IPS-20b (cell line): ENCODE measurements around the gene TNS3.

Source experiments
- H3K27ac ChIP-seq: one replicate; pipeline ENCODE4 v1.5.1; 2013; ENCODE audit warnings: low read length
- H3K27me3 ChIP-seq: 2 replicates; pipeline ENCODE4 v1.6.1; 2013; ENCODE audit warnings: mild to moderate bottlenecking, low read length, inconsistent platforms; ENCODE audit not compliant: insufficient read depth
- H3K36me3 ChIP-seq: 2 replicates; pipeline ENCODE4 v1.6.1; 2013; ENCODE audit warnings: low read depth, mild to moderate bottlenecking, inconsistent platforms, low read length, moderate library complexity; ENCODE audit not compliant: insufficient read depth
- H3K4me1 ChIP-seq: 2 replicates; pipeline ENCODE4 v1.6.1; 2013; ENCODE audit warnings: mild to moderate bottlenecking, control low read depth, inconsistent platforms, low read length, moderate library complexity; ENCODE audit not compliant: insufficient read depth
- H3K4me3 ChIP-seq: 2 replicates; pipeline ENCODE4 v1.5.1; 2013; ENCODE audit warnings: mild to moderate bottlenecking, low read length, inconsistent platforms
- H3K9ac ChIP-seq: 2 replicates; pipeline ENCODE4 v1.6.1; 2013; ENCODE audit warnings: low read depth, mild to moderate bottlenecking, inconsistent platforms, low read length, moderate library complexity
- H3K9me3 ChIP-seq: 2 replicates; pipeline ENCODE4 v1.6.1; 2013; ENCODE audit warnings: mild to moderate bottlenecking, low read depth, low read length, inconsistent platforms; ENCODE audit not compliant: insufficient read depth

The TNS3 gene

GRCh38 chr7:47488969-47489342, 93.0 kb downstream of the TNS3 start:
- Histone ChIP-seq H3K9me3 (no peaks in the 10 kb centered on the region), H3K36me3 (no peaks in the 10 kb centered on the region), H3K27ac (no peak overlapping the region), H3K9ac (no peak overlapping the region), H3K27me3 (peaks cover 12% of the 10 kb centered on the region), H3K4me3 (no peak overlapping the region), H3K4me1 (peaks cover 23% of the 10 kb centered on the region; the same call in 1 of the 2 replicates)

GRCh38 chr7:47488201-47488968, 93.5 kb downstream of the TNS3 start:
- peaks cover 18% of the 10 kb centered on the region for H3K27me3 ChIP-seq
- no peaks in the 10 kb centered on the region for H3K9me3 ChIP-seq
- H3K4me3 ChIP-seq, result no peak overlapping the region
- no peak overlapping the region for H3K27ac ChIP-seq
- H3K4me1 ChIP-seq, result peaks cover 23% of the 10 kb centered on the region; the same call in 1 of the 2 replicates
- H3K9ac ChIP-seq, result no peak overlapping the region
- no peaks in the 10 kb centered on the region for H3K36me3 ChIP-seq

GRCh38 chr7:47485640-47486435, 96.1 kb downstream of the TNS3 start:
- H3K4me1 ChIP-seq, result peaks cover 27% of the 10 kb centered on the region

GRCh38 chr7:47484923-47485639, 96.8 kb downstream of the TNS3 start:
- Histone ChIP-seq H3K27me3 (peaks cover 49% of the 10 kb centered on the region), H3K36me3 (no peaks in the 10 kb centered on the region), H3K9ac (no peak overlapping the region), H3K4me3 (no peak overlapping the region), H3K4me1 (peaks cover 34% of the 10 kb centered on the region), H3K27ac (no peak overlapping the region), H3K9me3 (no peaks in the 10 kb centered on the region)

More at GRCh38 chr7:47485640-47486435, 96.1 kb downstream of the TNS3 start:
- H3K27ac ChIP-seq, result no peak overlapping the region
- H3K9me3 ChIP-seq, result no peaks in the 10 kb centered on the region
- no peak overlapping the region for H3K9ac ChIP-seq
- peaks cover 42% of the 10 kb centered on the region for H3K27me3 ChIP-seq
- no peaks in the 10 kb centered on the region for H3K36me3 ChIP-seq
- no peak overlapping the region for H3K4me3 ChIP-seq

GRCh38 chr7:47484457-47484856, 97.5 kb downstream of the TNS3 start:
- Histone ChIP-seq H3K4me1 (peaks cover 40% of the 10 kb centered on the region), H3K4me3 (no peak overlapping the region), H3K9ac (no peak overlapping the region)

GRCh38 chr7:47483604-47484273, 98.2 kb downstream of the TNS3 start:
- H3K36me3 ChIP-seq, result no peaks in the 10 kb centered on the region
- H3K4me1 ChIP-seq, result peaks cover 33% of the 10 kb centered on the region
- no peak overlapping the region for H3K9ac ChIP-seq
- H3K27ac ChIP-seq, result no peak overlapping the region
- no peak overlapping the region for H3K4me3 ChIP-seq
- H3K27me3 ChIP-seq, result peaks cover 61% of the 10 kb centered on the region
- no peaks in the 10 kb centered on the region for H3K9me3 ChIP-seq

More at GRCh38 chr7:47484457-47484856, 97.5 kb downstream of the TNS3 start:
- Histone ChIP-seq H3K27me3 (peaks cover 55% of the 10 kb centered on the region), H3K9me3 (no peaks in the 10 kb centered on the region), H3K36me3 (no peaks in the 10 kb centered on the region), H3K27ac (no peak overlapping the region)

GRCh38 chr7:47482013-47482875, 99.7 kb downstream of the TNS3 start:
- H3K4me1 ChIP-seq, result peaks cover 24% of the 10 kb centered on the region
- no peak overlapping the region for H3K9ac ChIP-seq
- H3K27ac ChIP-seq, result no peak overlapping the region

GRCh38 chr7:47481541-47482012, 100.3 kb downstream of the TNS3 start:
- Histone ChIP-seq H3K4me1 (peaks cover 24% of the 10 kb centered on the region), H3K4me3 (peak overlapping the region; percentile 44; the same call in 1 of the 2 replicates), H3K27ac (no peak overlapping the region), H3K9ac (no peak overlapping the region), H3K9me3 (no peaks in the 10 kb centered on the region), H3K36me3 (no peaks in the 10 kb centered on the region), H3K27me3 (peaks cover 64% of the 10 kb centered on the region)

More at GRCh38 chr7:47482013-47482875, 99.7 kb downstream of the TNS3 start:
- no peaks in the 10 kb centered on the region for H3K36me3 ChIP-seq
- no peaks in the 10 kb centered on the region for H3K9me3 ChIP-seq
- H3K27me3 ChIP-seq, result peaks cover 64% of the 10 kb centered on the region
- no peak overlapping the region for H3K4me3 ChIP-seq

GRCh38 chr7:47480576-47481538, 101.1 kb downstream of the TNS3 start:
- no peaks in the 10 kb centered on the region for H3K9me3 ChIP-seq
- H3K27ac ChIP-seq, result no peak overlapping the region
- peak overlapping the region; percentile 44; the same call in 1 of the 2 replicates for H3K4me3 ChIP-seq
- H3K4me1 ChIP-seq, result peaks cover 24% of the 10 kb centered on the region
- H3K36me3 ChIP-seq, result no peaks in the 10 kb centered on the region
- H3K9ac ChIP-seq, result no peak overlapping the region
- peaks cover 64% of the 10 kb centered on the region for H3K27me3 ChIP-seq
